ENCODE results near the gene DMXL2.

The DMXL2 gene

GRCh38 chr15:51405693-51406523 lies 216.7 kb downstream of the DMXL2 start:
- H3K4me3 Mint-ChIP-seq: no peak overlapping the region
- H3K27ac Mint-ChIP-seq: no peak overlapping the region
- H3K36me3 Mint-ChIP-seq (ENCODE audit: low read depth): no peaks in the 10 kb centered on the region
- H3K4me1 Mint-ChIP-seq (ENCODE audit: low read depth): no peaks in the 10 kb centered on the region
- H3K9me3 Mint-ChIP-seq: no peaks in the 10 kb centered on the region
- H3K27me3 Mint-ChIP-seq (ENCODE audit: low read depth): peaks cover 34% of the 10 kb centered on the region

DNA sequence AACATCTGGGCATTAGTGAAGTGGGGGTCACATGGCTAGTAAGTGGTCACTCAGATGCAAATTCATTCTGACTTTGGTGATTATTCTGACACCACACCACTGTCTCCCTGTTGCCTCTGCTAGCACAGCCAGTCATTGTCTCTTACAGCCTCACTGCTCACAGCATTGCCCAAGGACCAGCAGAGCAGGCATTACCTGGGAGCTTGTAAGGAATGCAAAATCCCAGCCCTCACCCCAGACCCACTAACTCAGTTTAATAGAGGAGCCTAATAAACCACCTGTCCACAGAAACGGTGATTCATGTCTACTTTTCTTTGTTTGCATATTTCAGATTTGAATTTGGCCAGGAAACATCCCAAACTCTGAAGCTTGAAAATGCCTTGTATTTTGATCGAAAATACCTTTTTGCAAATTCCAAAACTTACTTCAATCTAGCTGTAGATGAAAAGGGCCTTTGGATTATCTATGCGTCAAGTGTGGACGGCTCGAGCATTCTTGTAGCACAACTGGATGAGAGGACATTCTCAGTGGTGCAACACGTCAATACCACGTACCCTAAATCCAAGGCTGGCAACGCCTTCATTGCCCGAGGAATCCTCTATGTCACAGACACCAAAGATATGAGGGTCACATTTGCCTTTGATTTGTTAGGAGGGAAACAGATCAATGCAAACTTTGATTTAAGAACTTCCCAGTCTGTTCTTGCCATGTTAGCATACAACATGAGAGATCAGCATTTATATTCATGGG lies 218.4 kb downstream of the DMXL2 start:
- Mint-ChIP-seq H3K9me3 (no peaks in the 10 kb centered on the region), H3K4me3 (no peak overlapping the region), H3K27me3 (ENCODE audit: low read depth) (peaks cover 31% of the 10 kb centered on the region), H3K27ac (no peak overlapping the region), H3K36me3 (ENCODE audit: low read depth) (no peaks in the 10 kb centered on the region), H3K4me1 (ENCODE audit: low read depth) (no peaks in the 10 kb centered on the region)

DNA sequence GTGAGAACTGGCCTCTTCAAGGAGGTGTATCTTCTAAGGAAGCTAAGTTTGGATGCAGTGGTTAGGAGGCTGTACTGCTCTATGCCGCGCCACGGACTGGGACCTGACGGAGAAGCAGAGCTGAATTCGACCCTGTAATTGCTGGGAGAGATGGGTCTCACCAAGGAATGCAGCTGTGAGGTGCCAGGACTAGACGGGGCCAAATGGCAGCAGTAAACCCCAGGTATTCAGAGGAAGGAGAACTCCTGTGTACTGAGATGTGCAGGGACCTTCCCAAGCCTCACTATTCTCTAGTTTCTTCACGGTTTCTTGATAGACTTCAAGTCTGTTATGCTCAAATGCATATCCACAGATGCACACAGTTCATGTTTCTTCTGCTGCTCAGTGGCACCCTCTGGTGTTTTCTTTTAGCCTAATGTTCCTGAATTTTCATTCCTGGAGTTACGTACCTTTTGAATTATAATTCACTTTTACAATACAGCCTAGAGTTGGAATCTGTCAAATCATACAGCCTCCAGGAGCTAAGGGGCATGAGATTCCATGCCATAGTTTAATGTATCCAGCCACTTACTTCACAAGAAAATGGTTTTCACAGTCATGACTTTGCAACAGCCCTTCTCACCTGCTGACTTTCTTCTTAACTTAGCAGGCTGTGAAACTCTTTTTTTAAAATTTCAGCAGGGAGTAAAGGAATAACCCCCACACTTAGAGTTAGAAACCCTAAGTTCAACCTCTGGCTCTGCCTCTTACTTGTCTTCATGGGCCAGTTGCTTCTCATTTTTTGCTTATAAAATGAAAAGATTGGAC lies 219.3 kb downstream of the DMXL2 start:
- no peaks in the 10 kb centered on the region for H3K9me3 Mint-ChIP-seq
- peaks cover 31% of the 10 kb centered on the region for H3K27me3 Mint-ChIP-seq (ENCODE audit: low read depth)
- no peaks in the 10 kb centered on the region for H3K4me1 Mint-ChIP-seq (ENCODE audit: low read depth)
- H3K36me3 Mint-ChIP-seq (ENCODE audit: low read depth): no peaks in the 10 kb centered on the region
- H3K4me3 Mint-ChIP-seq: no peak overlapping the region
- H3K27ac Mint-ChIP-seq: no peak overlapping the region

DNA sequence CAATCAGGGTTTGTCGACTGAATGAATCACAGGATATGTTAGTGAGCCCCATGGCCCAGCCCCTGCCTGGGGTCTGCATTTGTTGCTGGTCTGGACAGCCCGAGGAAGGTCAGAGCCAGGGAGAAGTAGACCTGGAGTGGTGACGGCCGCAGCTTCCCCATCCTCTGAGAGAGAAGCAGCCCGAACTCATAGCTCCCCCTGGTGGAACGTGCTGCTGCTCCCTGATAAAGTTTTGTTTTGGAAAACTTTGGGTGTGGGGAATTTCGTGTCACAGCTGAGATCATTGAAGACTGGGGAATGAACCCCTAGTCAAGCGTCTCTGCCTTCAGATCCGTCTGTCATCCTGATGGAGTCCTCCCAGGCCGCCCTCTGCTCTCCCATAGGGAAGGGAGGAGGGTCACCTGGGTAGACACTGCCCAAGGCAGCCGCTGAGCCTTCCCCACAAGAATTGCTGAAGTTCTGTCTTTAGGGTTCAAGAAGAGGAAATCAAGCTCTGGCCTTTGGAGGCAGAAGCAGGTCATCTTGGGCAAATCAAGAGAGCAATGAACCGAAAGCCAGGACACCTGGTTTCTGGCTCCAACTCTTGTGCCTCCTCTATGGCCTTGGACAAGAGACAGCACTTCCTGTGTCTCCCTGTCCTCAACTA lies 220.6 kb downstream of the DMXL2 start:
- H3K27ac Mint-ChIP-seq: no peak overlapping the region
- H3K4me3 Mint-ChIP-seq: no peak overlapping the region
- no peaks in the 10 kb centered on the region for H3K9me3 Mint-ChIP-seq
- no peaks in the 10 kb centered on the region for H3K36me3 Mint-ChIP-seq (ENCODE audit: low read depth)
- peaks cover 26% of the 10 kb centered on the region for H3K27me3 Mint-ChIP-seq (ENCODE audit: low read depth)
- no peaks in the 10 kb centered on the region for H3K4me1 Mint-ChIP-seq (ENCODE audit: low read depth)

GRCh38 chr15:51401051-51401780 lies 221.4 kb downstream of the DMXL2 start:
- H3K4me1 Mint-ChIP-seq (ENCODE audit: low read depth): no peaks in the 10 kb centered on the region
- no peaks in the 10 kb centered on the region for H3K9me3 Mint-ChIP-seq
- peaks cover 25% of the 10 kb centered on the region for H3K27me3 Mint-ChIP-seq (ENCODE audit: low read depth)
- no peak overlapping the region for H3K27ac Mint-ChIP-seq
- no peaks in the 10 kb centered on the region for H3K36me3 Mint-ChIP-seq (ENCODE audit: low read depth)
- H3K4me3 Mint-ChIP-seq: no peak overlapping the region

GRCh38 chr15:51398626-51399025 lies 223.9 kb downstream of the DMXL2 start:
- no peak overlapping the region for H3K4me3 Mint-ChIP-seq
- H3K27ac Mint-ChIP-seq: no peak overlapping the region
- peaks cover 10% of the 10 kb centered on the region for H3K27me3 Mint-ChIP-seq (ENCODE audit: low read depth)
- no peaks in the 10 kb centered on the region for H3K4me1 Mint-ChIP-seq (ENCODE audit: low read depth)
- no peaks in the 10 kb centered on the region for H3K36me3 Mint-ChIP-seq (ENCODE audit: low read depth)
- no peaks in the 10 kb centered on the region for H3K9me3 Mint-ChIP-seq

All from T-helper 1 cell treated with Interleukin-12 subunit alpha and Interleukin-12 subunit beta and Interleukin-4 antibody, amounts not matched to agents 30 μg/mL and 1 μg/mL, for 36 hours (primary cell).